ENCODE measurements around the gene PCDHGC3.
A peak's percentile ranks its signal among the peaks of the same experiment; 100 is the strongest.

Gene PCDHGC3

DNA sequence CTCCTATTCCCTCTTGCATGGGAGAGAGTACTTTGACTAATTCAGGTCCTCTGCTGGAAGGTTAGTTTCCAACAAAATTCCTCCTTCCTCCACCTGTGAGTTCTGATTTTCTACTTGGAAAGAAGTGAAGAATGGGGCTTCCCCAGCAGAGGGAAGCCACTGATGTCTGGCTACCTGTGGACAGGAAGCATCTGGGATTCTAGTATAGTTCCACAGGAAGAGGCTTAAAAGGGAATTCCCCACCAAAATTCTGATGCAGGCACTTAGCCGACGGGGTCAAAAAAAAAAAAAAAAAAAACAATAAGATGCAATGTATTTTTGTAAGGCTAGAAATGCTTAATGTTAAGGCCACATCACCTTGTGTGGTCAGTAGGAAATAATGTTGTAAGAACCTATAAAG is 46.5 kb downstream of the PCDHGC3 start:
- no peak for DNase-seq (ENCODE audit: low read depth)
- no peak overlapping the region for H3K4me3 ChIP-seq (ENCODE audit: low read depth, low read length)
- TF ChIP-seq CTCF (IDR thresholded peaks at IDR 0.05; ENCODE audit: low read depth, low read length, missing control alignments), result no peak

DNA sequence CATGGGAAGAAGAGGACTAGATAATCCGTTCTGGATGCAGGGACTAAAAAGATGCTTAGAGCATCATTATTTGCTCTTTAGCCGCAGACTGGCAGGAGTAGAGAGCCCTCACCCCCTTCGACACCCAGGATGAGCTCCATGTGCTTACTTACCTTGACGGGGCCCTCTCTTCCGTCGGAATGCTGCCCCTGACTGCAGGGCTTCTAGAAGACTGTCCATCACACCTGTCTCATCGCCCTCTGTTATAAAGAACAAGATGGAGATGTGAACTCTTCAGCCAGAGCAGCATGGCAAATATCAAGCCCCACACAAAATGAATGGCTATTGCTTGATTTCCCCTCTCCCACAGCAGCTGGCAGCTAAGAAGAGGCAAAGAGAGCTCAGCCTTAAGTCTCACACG is 48.2 kb downstream of the PCDHGC3 start:
- TF ChIP-seq CTCF (IDR thresholded peaks at IDR 0.05; ENCODE audit: low read depth, low read length, missing control alignments), result no peak
- H3K4me3 ChIP-seq (ENCODE audit: low read depth, low read length), result no peak overlapping the region
- no peak for DNase-seq (ENCODE audit: low read depth)

- TF ChIP-seq CTCF (IDR thresholded peaks at IDR 0.05; ENCODE audit: low read depth, low read length, missing control alignments), result peak; percentile 99
- no peak overlapping the region for H3K4me3 ChIP-seq (ENCODE audit: low read depth, low read length)
- no peak for DNase-seq (ENCODE audit: low read depth)
Observed at GRCh38 chr5:141524604-141525597, 49.1 kb downstream of the PCDHGC3 start.

- TF ChIP-seq CTCF (IDR thresholded peaks at IDR 0.05; ENCODE audit: low read depth, low read length, missing control alignments), result no peak
- DNase-seq (ENCODE audit: low read depth), result no peak
- H3K4me3 ChIP-seq (ENCODE audit: low read depth, low read length), result no peak overlapping the region
Observed at GRCh38 chr5:141525653-141526052, 49.9 kb downstream of the PCDHGC3 start.

- DNase-seq (ENCODE audit: low read depth), result no peak
- no peak overlapping the region for H3K4me3 ChIP-seq (ENCODE audit: low read depth, low read length)
- no peak for TF ChIP-seq CTCF (IDR thresholded peaks at IDR 0.05; ENCODE audit: low read depth, low read length, missing control alignments)
Observed at GRCh38 chr5:141527426-141527825, 51.7 kb downstream of the PCDHGC3 start.
